LNCaP clone FGC (cell line): ENCODE results near the gene GAB2.
"Not testable (repeated sequence)": the region's sequence is repeated elsewhere in the genome, so short reads cannot be mapped to it uniquely, and the experiment has no call there.

Experiments
- DNase-seq: peaks from one replicate; pipeline ENCODE4 v3.0.0-alpha.2; 2011; ENCODE audit warnings: low read depth
- H3K4me3 ChIP-seq: 2 replicates; pipeline ENCODE4 v1.5.1; 2011; ENCODE audit warnings: mild to moderate bottlenecking, low read depth, low read length, control low read depth
- CTCF ChIP-seq: IDR thresholded peaks from 2 replicates; pipeline ENCODE4 v1.5.1; 2012; ENCODE audit warnings: mild to moderate bottlenecking; ENCODE audit not compliant: control insufficient read depth, insufficient read depth; ENCODE audit errors: extremely low read depth

The GAB2 gene

GRCh38 chr11:78181185-78181584 is 236.4 kb downstream of the GAB2 start:
- TF ChIP-seq CTCF: no peak
- H3K4me3 ChIP-seq: no peak overlapping the region
- no peak for DNase-seq

GRCh38 chr11:78180751-78181150 is 236.9 kb downstream of the GAB2 start:
- DNase-seq: no peak
- no peak overlapping the region for H3K4me3 ChIP-seq
- no peak for TF ChIP-seq CTCF

GRCh38 chr11:78179459-78180071 is 238.1 kb downstream of the GAB2 start:
- H3K4me3 ChIP-seq: no peak overlapping the region
- no peak for DNase-seq
- no peak for TF ChIP-seq CTCF

GRCh38 chr11:78177216-78177615 is 240.4 kb downstream of the GAB2 start:
- H3K4me3 ChIP-seq: no peak overlapping the region
- TF ChIP-seq CTCF: no peak
- no peak for DNase-seq

GRCh38 chr11:78176605-78177141 is 240.9 kb downstream of the GAB2 start:
- no peak for TF ChIP-seq CTCF
- H3K4me3 ChIP-seq: no peak overlapping the region
- DNase-seq: no peak

- H3K4me3 ChIP-seq, DNase-seq: not testable (repeated sequence)
Measured at GRCh38 chr11:78175862-78176261, 241.8 kb downstream of the GAB2 start.

- DNase-seq: no peak
- no peak for TF ChIP-seq CTCF
Measured at GRCh38 chr11:78171951-78172350, 245.7 kb downstream of the GAB2 start.

More at GRCh38 chr11:78171951-78172350, 245.7 kb downstream of the GAB2 start:
- no peak overlapping the region for H3K4me3 ChIP-seq
